ENCODE measurements around the gene PCYT2. TPM values are rescaled to one million over a fixed set of nuclear protein-coding genes. Genes with fewer than 3 reads are reported as not detected.

Gene PCYT2
- total and polyA plus RNA-seq, 7 donors = 10.2 to 26.9 (median 13.3) TPM

DNA sequence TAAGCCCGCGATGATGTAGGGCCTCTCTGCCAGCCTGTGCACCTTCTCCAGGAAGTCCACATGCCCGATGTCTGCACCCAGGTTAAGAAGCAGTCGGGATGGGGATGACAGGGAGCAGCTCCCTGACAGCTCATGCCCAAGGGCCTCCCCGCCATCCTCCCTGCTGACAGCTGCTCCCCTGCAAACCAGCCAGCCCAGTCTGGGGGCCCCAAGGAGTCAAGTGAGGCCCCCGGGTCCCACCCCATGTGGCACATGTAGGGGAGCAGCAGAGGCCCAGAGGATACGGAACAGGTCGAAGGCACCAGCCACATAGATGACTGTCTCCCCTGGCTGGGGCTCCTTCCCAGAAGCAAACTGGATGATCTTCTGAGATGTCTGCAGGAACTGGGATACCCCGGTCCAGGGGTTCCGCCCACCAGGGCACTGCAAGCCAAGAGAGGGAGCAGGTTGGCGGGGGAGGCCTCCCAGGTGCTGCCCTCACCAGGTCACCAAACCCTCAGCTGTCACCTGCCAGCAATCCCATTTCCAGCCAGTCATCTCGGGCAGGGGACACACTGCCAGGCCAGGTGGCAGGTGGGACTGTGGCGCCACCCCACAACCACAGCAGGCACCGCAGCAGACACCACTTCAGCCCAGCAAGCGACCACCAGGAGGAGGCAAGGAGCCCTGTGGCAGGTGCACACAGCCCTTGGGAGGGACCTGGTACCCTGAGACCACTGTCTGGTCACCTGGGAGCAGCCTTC, 4.6 kb downstream of the PCYT2 start:
- DNase-seq (peak in 1 of 2 donors; percentile 12), ATAC-seq (peak in 1 of 4 donors; percentile 0)
- intact Hi-C loops (cut with DNase I) = no loop called here
- Histone ChIP-seq H3K27ac (peak overlapping the region; percentile 65), H3K4me3 (no peak overlapping the region), H3K27me3 (ENCODE audit: insufficient read depth in 3 of 3, low read length in 2 of 3) (no peaks in the 10 kb centered on the region), H3K9me3 (no peaks in the 10 kb centered on the region), H3K4me1 (peaks cover 23% of the 10 kb centered on the region), H3K36me3 (ENCODE audit: insufficient read depth in 1 of 2, low read depth in 1 of 2) (peaks cover 0 to 26% of the 10 kb centered on the region in 2 donors)
- TF ChIP-seq, protein P1, sequence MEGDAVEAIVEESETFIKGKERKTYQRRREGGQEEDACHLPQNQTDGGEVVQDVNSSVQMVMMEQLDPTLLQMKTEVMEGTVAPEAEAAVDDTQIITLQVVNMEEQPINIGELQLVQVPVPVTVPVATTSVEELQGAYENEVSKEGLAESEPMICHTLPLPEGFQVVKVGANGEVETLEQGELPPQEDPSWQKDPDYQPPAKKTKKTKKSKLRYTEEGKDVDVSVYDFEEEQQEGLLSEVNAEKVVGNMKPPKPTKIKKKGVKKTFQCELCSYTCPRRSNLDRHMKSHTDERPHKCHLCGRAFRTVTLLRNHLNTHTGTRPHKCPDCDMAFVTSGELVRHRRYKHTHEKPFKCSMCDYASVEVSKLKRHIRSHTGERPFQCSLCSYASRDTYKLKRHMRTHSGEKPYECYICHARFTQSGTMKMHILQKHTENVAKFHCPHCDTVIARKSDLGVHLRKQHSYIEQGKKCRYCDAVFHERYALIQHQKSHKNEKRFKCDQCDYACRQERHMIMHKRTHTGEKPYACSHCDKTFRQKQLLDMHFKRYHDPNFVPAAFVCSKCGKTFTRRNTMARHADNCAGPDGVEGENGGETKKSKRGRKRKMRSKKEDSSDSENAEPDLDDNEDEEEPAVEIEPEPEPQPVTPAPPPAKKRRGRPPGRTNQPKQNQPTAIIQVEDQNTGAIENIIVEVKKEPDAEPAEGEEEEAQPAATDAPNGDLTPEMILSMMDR (IDR thresholded peaks at IDR 0.05) = no peak
- 82 to 89% (median 86%) methylated on average over 14 to 15 of the region's 15 CpGs for WGBS, 3 donors

DNA sequence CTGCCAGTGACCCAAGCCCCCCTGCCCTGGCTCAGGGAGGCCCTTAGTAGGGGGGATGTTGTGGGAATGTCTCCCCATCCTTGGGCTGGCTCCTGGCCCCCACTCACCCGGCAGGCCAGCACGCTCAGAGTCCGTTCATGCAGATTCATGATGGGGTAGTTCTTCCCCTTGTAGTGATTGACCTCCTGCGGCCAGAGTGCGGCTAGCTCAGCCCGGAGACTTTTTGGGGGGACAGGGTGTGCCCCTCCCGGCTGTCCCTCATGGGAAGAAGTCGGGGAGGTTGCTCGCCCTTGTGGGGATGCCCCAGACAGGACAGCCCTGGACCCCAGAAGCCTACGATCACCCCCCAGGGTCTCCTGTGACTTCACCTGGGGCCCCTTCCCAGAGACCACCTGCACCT, 5.2 kb downstream of the PCYT2 start:
- peaks cover 0 to 27% of the 10 kb centered on the region in 2 donors for H3K36me3 ChIP-seq (ENCODE audit: insufficient read depth in 1 of 2, low read depth in 1 of 2)
- TF ChIP-seq, protein P1 (IDR thresholded peaks at IDR 0.05) = no peak
- DNase-seq (no peak), ATAC-seq (no peak)
- WGBS, 3 donors = 93 to 96% (median 93%) methylated on average over 10 of the region's 10 CpGs
- peaks cover 23% of the 10 kb centered on the region for H3K4me1 ChIP-seq
- H3K27me3 ChIP-seq (ENCODE audit: insufficient read depth in 3 of 3, low read length in 2 of 3) = no peaks in the 10 kb centered on the region
- no peak overlapping the region for H3K4me3 ChIP-seq
- no peak overlapping the region for H3K27ac ChIP-seq
- intact Hi-C loops (cut with DNase I) = no loop called here
- no peaks in the 10 kb centered on the region for H3K9me3 ChIP-seq

DNA sequence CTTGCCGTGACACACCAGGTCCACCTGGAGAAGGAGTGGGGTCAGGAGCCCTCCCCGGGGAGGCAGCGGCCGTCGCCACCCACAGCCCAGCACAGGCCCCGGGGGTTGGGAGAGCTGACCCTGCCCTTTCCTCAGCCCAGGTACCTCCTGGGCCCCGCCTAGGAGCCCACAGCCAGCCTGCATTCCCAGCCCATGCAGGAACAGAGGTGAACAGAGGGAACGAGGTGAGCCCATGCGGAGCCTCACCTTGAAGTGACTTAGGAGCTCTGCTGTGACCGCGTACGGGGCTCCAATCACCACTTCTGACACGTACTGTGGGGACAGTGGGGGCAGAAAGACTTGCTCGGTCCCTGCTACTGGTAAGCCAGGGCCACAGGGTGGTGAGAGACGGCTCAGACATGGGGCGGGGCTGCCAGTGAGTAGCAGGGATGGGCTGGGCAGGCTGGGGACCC, 5.7 kb downstream of the PCYT2 start:
- H3K4me1 ChIP-seq = peaks cover 22% of the 10 kb centered on the region
- WGBS, 3 donors = 93 to 96% (median 95%) methylated on average over 13 to 16 of the region's 16 CpGs
- H3K27me3 ChIP-seq (ENCODE audit: insufficient read depth in 3 of 3, low read length in 2 of 3) = no peaks in the 10 kb centered on the region
- no peaks in the 10 kb centered on the region for H3K9me3 ChIP-seq
- DNase-seq (no peak), ATAC-seq (no peak)
- no peak overlapping the region for H3K27ac ChIP-seq
- peaks cover 0 to 32% of the 10 kb centered on the region in 2 donors for H3K36me3 ChIP-seq (ENCODE audit: insufficient read depth in 1 of 2, low read depth in 1 of 2)
- intact Hi-C loops (cut with DNase I) = no loop called here
- H3K4me3 ChIP-seq = no peak overlapping the region
- TF ChIP-seq, protein P1 (IDR thresholded peaks at IDR 0.05) = no peak

DNA sequence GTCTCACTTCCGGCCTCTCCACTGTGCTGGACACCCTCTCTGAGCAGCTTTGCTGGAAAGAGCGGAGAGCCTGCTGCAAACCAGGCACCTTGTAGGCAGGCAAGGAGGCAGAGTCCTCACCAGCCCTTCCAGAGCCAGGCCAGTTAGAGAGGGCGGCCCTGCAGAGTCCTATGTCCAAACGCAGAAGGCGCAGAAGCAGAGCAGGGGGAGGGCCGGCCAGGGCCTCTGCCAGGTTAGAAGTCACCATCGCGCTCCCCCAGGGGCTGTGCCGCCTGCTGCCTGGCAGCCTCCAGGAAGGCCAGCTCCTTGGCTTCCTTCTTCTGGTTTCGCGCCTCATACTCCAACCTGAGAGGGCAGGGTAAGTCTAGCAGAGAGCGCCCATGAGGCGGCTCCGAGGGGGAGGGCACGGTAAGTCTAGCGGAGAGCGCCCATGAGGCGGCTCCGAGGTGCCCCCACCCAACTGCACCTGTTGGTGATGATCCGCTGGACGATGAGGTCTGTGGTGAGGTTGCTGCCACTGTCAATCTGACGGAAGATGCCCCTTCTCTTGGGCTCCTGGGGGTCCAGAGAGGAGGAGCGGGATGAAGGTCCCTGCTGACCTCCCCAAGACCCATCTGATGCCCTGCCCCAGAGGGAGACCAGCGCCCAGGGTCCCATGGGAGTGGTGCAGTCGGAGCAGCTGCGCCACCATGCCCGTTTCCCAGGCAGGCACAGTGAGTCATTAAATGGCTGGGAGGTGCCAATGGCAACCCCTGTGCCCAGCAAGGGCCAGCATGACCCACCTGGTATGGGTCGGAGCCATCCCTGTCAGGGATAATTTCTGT, 6.4 kb downstream of the PCYT2 start:
- H3K4me1 ChIP-seq = peaks cover 16% of the 10 kb centered on the region
- WGBS, 3 donors = 84 to 93% (median 87%) methylated on average over 27 to 28 of the region's 28 CpGs
- TF ChIP-seq, protein P1 (IDR thresholded peaks at IDR 0.05) = no peak
- ATAC-seq = no peak
- intact Hi-C loops (cut with DNase I) = no loop called here
- no peaks in the 10 kb centered on the region for H3K9me3 ChIP-seq
- H3K36me3 ChIP-seq (ENCODE audit: insufficient read depth in 1 of 2, low read depth in 1 of 2) = peaks cover 0 to 38% of the 10 kb centered on the region in 2 donors
- no peak for DNase-seq
- H3K27ac ChIP-seq = no peak overlapping the region
- no peak overlapping the region for H3K4me3 ChIP-seq
- no peaks in the 10 kb centered on the region for H3K27me3 ChIP-seq (ENCODE audit: insufficient read depth in 3 of 3, low read length in 2 of 3)
